K562 treated with DMSO at 1 percent for 4 hours (cell line): ENCODE results near the gene LIMS2. TPM values are rescaled to one million over a fixed set of nuclear protein-coding genes. Genes with fewer than 3 reads are reported as not detected.

Experiments
- total RNA-seq: library from RNA; unstranded; fragments of 300-600 nt; gene quantifications from 2 replicates; pipeline ENCODE4 v1.2.3, GENCODE V29; 2022; ENCODE audit not compliant: insufficient read depth

Gene LIMS2
- not detected in 2 replicates for total RNA-seq

GRCh38 chr2:127675331-127676261 lies at the start of gene LIMS2:
LIMS2 (minus strand) TSS chr2:127675530; CDS start chr2:127675024, 506 bp downstream.

GRCh38 chr2:127701193-127701650 lies 25.9 kb upstream of the LIMS2 start, which contains the start of gene SFT2D3:
SFT2D3 (plus strand) TSS chr2:127701497; CDS start chr2:127701529, 32 bp downstream.

GRCh38 chr2:127645395-127646291 lies 29.7 kb downstream of the LIMS2 start, which contains the start of gene GPR17:
GPR17 (plus strand) TSS chr2:127646153; CDS start chr2:127650736, 4,583 bp downstream.

Other genes with a start within 250 kb of the LIMS2 start
- 29.4 and 32.5 TPM in 2 replicates for gene IWS1, start 149.0 kb downstream of the LIMS2 start, total RNA-seq
- not detected in 2 replicates for gene MYO7B, start 139.8 kb downstream of the LIMS2 start, total RNA-seq
- not detected in 2 replicates for gene GPR17, start 29.4 kb downstream of the LIMS2 start, total RNA-seq
- gene SFT2D3, start 26.0 kb upstream of the LIMS2 start, total RNA-seq: 10.2 and 11.3 TPM in 2 replicates
- 15.9 and 17.0 TPM in 2 replicates for gene WDR33, start 135.6 kb upstream of the LIMS2 start, total RNA-seq
- gene POLR2D, start 182.6 kb upstream of the LIMS2 start, total RNA-seq: 19.9 and 22.4 TPM in 2 replicates
- gene AMMECR1L, start 210.4 kb upstream of the LIMS2 start, total RNA-seq: 7.4 and 8.9 TPM in 2 replicates